Renal cortical epithelial cell (primary cell): Measurements from ENCODE around the gene XPO1. TPM values are rescaled to one million over a fixed set of nuclear protein-coding genes. Genes with fewer than 3 reads are reported as not detected.
"Not testable (repeated sequence)": the region's sequence is repeated elsewhere in the genome, so short reads cannot be mapped to it uniquely, and the experiment has no call there.

Experiments
- DNase-seq: peaks from one replicate; pipeline ENCODE4 v3.0.0-alpha.2; 2011; ENCODE audit warnings: low read depth
- total RNA-seq: library from RNA; depleted of rRNA; stranded (reverse); fragments of >200 nt; gene quantifications from 2 replicates; pipeline ENCODE4 v1.2.3, GENCODE V29; 2014

XPO1 gene
- total RNA-seq, 1 donor from 2014 or later, result 229 TPM

GRCh38 chr2:61469424-61470121, 68.6 kb downstream of the XPO1 start:
- no peak for DNase-seq

DNA sequence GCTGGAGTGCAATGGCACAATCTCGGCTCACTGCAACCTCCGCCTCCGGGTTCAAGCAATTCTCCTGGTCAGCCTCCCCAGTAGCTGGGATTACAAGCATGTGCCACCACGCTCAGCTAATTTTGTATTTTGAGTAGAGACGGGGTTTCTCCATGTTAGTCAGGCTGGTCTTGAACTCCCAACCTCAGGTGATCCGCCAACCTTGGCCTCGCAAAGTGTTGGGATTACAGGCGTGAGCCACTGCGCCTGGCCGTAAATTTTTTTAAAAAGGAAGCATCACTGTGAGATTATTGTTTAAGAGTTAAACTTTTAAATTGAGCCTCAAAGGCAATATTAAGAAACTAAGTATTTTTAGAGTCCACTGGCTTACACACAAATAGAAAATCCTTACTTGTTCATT, 69.9 kb downstream of the XPO1 start:
- DNase-seq, result not testable (repeated sequence)

GRCh38 chr2:61465045-61465444, 73.1 kb downstream of the XPO1 start:
- no peak for DNase-seq

DNA sequence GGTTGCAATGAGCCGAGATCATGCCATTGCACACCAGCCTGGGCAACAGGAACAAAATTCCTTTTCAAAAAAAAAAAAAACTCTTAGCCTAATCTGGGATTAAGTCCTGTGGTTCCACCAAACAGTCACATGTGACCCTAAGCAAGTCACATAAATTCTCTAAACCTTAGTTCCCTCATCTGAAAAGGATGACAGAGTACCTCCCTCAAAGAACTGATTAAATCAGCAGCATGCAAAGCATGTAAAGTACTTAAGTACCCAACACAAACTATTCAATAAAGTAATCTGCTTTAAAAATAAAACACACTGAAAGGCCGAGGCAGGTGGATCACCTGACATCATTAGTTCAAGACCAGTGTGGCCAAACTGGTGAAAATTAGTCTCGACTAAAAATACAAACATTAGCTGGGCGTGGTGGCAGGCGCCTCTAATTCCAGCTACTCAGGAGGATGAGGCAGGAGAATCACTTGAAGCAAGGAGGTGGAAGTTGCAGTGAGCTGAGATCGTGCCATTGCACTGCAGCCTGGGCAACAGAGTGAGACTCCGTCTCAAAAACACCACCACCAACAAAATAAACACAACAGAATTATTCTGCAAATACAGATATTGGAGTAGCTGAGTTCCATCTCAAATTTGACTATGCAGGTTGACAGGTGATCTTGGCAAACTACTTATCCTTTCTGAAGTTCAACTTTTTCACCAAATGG, 74.2 kb downstream of the XPO1 start:
- DNase-seq, result no peak

DNA sequence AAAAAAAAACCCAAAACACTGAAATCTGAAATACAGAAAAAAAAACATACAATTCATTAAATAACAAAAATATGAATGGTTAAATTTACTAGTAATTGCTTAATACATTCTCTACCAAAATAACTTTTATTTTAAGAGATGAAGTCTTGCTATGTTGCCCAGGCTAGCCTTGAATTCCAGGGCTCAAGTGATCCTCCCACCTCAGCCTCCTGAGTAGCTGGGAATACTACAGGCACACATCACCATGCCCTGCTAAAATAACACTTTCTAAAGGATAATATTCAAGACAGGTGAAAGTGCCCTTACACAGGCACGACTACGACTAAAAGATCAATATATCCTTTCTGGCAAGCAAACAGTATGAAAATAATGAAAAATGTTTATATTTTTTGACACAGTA, 76.8 kb downstream of the XPO1 start:
- DNase-seq, result no peak

GRCh38 chr2:61460163-61460562, 78.0 kb downstream of the XPO1 start:
- DNase-seq, result peak; percentile 72

DNA sequence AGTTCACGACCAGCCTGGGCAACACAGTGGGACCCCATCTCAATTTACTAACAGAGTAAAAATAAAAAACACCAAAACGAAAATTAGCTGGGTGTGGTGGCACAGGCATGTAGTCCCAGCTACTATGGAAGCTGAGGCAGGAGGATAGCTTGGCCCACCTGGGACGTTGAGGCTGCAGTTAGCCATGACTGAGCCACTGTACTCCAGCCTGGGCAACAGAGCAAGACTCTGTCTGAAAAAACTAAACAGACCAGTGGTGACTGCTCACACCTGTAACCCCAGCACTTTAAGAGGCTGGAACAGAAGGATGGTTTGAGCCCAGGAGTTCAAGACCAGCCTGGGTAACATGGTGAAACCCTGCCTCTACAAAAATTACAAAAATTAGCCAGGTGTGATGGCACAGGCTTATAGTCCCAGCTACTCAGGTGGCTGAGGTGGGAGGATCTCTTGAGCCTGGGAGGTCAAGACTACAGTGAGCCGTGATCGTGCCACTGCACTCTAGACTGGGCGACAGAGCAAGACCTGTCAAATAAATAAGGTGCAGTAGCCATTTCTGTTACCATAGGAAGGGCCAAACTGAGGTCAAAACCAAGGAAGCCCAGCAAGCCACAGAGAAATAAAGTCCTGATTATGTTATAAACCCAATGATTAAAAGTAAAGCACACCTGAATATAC, 81.3 kb downstream of the XPO1 start:
- DNase-seq, result no peak

DNA sequence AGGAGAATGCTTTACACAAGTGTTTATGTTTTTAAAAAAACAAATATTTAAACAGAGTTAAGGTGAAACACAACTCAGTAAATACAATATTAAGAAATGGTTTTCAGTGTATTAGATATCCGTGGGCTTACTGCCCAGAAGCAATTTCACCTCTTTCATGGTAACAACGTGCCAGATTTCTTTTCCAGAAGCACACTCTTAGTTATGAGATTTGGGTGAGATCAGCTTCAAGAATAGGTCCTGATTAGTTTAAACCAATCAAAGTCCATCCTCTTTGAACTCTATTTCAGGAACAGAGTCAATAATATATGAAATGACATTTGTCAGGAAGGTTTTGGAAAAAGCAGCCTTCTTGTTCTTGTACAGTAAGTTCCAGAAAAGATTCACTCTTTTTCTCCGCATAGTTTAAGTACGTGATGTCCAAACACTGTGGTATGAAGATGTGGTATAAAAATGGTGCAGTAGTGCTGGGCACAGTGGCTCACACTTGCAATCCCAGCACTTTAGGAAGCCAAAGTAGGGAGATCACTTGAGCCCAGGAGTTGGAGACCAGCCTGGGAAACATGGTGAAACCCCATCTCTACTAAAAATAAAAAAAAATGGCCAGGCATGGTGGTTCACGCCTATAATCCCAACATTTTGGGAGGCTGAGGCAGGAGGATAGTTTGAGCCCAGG, 81.9 kb downstream of the XPO1 start:
- DNase-seq, result no peak

GRCh38 chr2:61454972-61455371, 83.2 kb downstream of the XPO1 start:
- not testable (repeated sequence) for DNase-seq

- no peak for DNase-seq
Measured at GRCh38 chr2:61454383-61454782, 83.8 kb downstream of the XPO1 start.

DNA sequence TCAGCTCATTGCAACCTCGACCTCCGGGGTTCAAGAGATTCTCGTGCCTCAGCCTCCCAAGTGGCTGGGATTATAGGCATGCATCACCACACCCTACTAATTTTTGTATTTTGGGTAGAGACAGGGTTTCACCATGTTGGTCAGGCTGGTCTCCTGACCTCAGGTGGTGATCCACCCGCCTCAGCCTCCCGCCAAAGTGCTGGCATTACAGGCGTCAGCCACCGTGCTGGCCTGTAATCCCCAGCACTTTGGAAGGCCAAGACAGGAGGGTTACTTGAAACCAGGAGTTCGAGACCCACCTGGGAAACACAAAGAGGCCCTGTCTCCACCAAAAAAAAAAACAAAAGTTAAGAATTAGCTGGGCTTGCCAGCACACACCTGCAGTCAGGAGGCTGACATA, 85.8 kb downstream of the XPO1 start:
- no peak for DNase-seq

- no peak for DNase-seq
Measured at GRCh38 chr2:61451178-61451577, 87.0 kb downstream of the XPO1 start.

- peak; percentile 85 for DNase-seq
Measured at GRCh38 chr2:61450144-61450543, 88.0 kb downstream of the XPO1 start.

DNA sequence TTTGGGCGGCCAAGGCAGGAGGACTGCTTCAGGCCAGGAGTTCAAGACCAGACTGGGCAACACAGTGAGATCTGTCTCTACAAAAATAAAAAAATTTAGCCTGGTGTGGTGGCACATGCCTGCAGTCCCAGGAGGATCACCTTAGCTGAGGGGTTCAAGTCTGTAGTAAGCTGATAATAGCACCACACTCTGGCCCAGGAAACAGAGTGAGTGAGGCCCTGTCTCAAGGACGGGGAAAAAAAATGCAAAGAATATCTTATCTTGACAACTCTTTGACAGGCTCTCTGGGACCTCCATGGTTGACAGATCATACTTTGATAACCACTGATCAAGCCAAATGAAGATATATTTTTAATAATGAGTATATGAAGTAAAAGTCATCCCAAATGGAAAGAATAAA, 89.9 kb downstream of the XPO1 start:
- DNase-seq, result no peak

DNA sequence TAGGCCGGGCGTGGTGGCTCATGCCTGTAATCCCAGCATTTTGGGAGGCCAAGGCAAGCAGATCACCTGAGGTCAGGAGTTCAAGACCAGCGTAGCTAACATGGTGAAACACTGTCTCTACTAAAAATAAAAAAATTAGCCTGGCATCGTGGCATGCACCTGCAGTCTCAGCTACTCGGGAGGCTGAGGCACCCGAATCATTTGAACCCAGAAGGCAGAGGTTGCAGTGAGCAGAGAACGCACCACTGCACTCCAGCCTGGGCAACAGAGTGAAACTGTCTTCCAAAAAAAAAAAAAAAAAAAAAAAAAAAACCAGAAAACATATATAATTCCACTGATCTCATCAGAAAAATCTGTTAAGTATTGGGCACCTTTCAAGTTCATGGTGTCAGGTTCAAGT, 91.2 kb downstream of the XPO1 start:
- not testable (repeated sequence) for DNase-seq

DNA sequence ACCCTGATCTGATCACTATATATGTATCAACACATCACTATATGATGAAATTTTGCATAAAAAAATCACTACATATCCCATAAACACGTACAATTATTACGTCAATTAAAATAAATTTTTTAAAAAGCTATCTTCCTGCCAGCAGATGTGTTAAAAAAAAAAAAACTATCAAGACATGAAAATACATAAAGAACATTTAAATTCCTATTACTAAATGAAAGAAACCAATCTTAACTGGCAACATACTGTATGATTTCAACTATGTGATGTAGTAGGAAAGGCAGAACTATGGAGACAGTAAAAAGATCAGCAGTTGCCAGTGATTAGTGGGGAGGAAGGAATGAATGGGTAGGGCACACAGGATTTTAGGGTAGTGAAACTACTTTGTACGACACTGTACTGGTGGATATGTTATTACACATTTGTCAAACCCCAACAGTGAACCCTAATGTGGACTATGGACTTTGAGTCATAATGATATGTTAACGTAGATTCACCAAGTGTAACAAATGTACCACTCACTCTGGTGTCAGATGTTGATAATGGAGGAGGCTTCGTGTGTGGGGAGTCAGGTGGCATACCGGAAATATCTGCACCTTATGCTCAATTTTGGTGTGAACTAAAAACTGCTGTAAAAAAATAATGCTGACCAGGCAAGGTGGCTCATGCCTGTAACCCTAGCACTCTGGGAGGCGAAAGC, 94.7 kb downstream of the XPO1 start:
- peak; percentile 85 for DNase-seq

DNA sequence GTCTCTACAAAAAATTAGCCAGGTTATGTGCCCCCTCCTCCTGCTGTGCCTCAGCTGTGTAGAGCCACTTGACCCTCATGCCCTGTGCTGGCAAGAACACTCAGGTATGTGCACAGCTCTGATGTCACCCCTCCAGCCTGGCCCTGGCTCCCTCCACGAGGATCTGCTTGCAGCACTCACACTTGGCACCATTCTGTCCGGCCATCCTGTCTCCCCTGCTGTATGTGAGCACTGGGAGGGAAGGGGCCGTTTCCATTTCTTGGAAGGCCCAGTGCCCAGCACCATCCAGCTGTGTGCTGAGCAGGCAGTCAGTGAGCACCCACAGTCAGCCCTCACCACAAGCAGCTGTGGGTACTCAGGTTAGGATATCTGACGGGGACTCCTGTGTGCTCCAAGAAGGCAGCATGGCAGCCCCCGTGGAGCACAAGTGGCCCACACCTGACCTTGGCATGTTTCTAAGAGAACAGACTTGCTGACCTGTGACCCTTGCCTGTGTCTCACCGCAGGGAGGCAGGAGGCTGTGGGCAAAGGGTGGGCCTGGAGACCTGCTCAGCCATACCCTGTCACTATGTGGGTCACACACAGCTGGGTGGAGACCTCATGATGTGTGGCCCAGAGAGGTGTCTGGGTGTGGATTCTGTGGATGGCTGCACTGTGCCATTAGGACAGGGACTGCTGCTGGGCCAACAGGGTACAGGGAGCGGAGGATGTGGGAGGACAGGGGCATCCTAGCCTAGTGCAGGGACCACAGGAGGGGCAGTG, 98.7 kb downstream of the XPO1 start:
- no peak for DNase-seq

GRCh38 chr2:61438670-61439069, 99.5 kb downstream of the XPO1 start:
- DNase-seq, result no peak

DNA sequence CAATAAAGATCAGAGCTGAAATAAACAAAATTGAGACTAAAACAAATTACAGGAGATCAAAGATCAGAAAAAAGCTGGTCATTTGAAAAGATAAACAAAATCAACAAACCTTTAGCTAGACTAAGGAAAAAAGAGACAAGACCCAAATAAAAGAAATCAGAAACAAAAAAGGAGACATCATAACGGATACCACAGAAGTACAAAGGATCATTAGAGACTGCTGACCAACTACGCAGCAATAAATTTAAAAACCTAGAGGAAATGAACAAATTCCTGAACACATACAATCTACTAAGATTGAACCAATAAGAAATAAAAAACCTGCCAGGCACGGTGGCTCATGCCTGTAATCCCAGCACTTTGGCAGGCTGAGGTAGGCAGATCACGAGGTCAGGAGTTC, 101.0 kb downstream of the XPO1 start:
- DNase-seq, result no peak

DNA sequence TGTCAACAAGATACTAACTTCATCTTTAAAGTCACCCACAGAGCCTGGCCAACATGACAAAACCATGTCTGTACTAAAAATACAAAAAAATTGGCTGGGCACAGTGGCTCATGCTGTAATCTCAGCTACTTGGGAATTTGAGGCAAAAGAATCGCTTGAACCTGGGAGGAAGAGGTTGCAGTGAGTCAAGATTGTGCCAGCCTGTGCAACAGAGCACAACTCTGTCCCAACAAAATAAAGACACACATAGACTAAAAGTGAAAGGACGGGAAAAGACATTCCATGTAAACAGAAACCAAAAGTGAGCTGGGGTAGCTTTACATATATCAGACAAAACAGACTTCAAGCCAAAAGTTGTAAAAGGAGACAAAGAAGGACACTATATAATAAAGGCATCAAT, 102.1 kb downstream of the XPO1 start:
- DNase-seq, result peak; percentile 28

DNA sequence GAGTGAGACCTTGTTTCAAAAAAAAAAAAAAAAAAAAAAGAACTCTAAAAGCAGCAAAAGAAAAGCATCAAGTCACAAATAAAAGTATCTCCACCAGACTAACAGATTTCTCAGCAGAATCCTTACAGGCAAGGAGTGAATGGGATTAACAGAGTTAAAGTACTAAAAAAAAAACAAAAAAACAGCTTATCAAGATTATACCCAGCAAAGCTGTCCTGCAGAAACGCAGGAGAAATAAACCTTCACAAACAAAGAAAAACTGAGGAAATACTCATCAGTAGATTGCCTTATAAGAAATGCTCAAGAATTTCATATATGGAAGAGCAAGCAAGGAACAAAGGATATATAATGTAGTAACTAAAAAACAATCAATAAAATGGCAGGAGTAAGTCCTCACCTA, 102.9 kb downstream of the XPO1 start:
- DNase-seq, result no peak
